Uterus (tissue), 4 donors: ENCODE measurements around the gene SCFD2. TPM values are rescaled to one million over a fixed set of nuclear protein-coding genes. Genes with fewer than 3 reads are reported as not detected.

ENCODE experiments used
- DNase-seq, 2 donors: peaks; one replicate each; pipeline ENCODE4 v3.0.0-alpha.2; 2019 to 2020
- H3K27ac ChIP-seq, 2 donors: fragments of 200-600 bp; sonication (generic); 1 replicate in 1 of 2; 2 replicates in 1 of 2; pipeline ENCODE4 v1.5.1; 2016 to 2018
- H3K27me3 ChIP-seq, 2 donors: fragments of 200-600 bp; sonication (generic); one replicate each; pipeline ENCODE4 v1.5.1; 2018 to 2019; ENCODE audit warnings: control low read depth in 1 of 2
- H3K36me3 ChIP-seq, 2 donors: fragments of 200-600 bp; sonication (generic); one replicate each; pipeline ENCODE4 v1.5.1; 2019; ENCODE audit warnings: control low read depth in 1 of 2
- H3K4me1 ChIP-seq, 2 donors: fragments of 200-600 bp; sonication (generic); one replicate each; pipeline ENCODE4 v1.5.1; 2018 to 2019; ENCODE audit warnings: control low read depth in 1 of 2
- H3K4me3 ChIP-seq, 2 donors: fragments of 200-600 bp; sonication (generic); 1 replicate in 1 of 2; 2 replicates in 1 of 2; pipeline ENCODE4 v1.5.1; 2018 to 2019; ENCODE audit warnings: mild to moderate bottlenecking in 1 of 2
- H3K9me3 ChIP-seq, 2 donors: fragments of 200-600 bp; sonication (generic); one replicate each; pipeline ENCODE4 v1.5.1; 2019; ENCODE audit warnings: control low read depth in 1 of 2
- POLR2A ChIP-seq, 2 donors: fragments of 450-650 bp; IDR thresholded peaks; one replicate each; pipeline ENCODE4 v1.6.1; 2016; ENCODE audit warnings: antibody characterized with exemption in 2 of 2, mild to moderate bottlenecking in 1 of 2, moderate library complexity in 1 of 2
- intact Hi-C: fragments of 100-400 bp; cut with DNase I; formaldehyde crosslinking; loops from one replicate; pipeline ENCODE4 v1.15.1; 2023; ENCODE audit warnings: low total_unique reads
- total RNA-seq, 4 donors: library from RNA; depleted of rRNA in 3 of 4; stranded (reverse); fragments of >200 nt in 3 of 4; gene quantifications; one replicate each; pipeline versions ENCODE4 v1.1.0 to v1.2.4, GENCODE V29; 2014 to 2023
- TF ChIP-seq, protein P1 (sequence below), 4 experiments: fragments of 200-600 bp in 2 of 4; fragments of 450-650 bp in 2 of 4; sonication (generic) in 2 of 4; IDR thresholded peaks; one replicate each; pipeline ENCODE4 v1.5.1; 2016 to 2019; ENCODE audit warnings: antibody characterized with exemption in 4 of 4, mild to moderate bottlenecking in 2 of 4, moderate library complexity in 1 of 4
- donor health status: DM: yes; HTN: yes; CAD: no.

Gene SCFD2
- total RNA-seq, 4 donors from 2014 or later = 19.6 to 36.2 (median 24.5) TPM

DNA sequence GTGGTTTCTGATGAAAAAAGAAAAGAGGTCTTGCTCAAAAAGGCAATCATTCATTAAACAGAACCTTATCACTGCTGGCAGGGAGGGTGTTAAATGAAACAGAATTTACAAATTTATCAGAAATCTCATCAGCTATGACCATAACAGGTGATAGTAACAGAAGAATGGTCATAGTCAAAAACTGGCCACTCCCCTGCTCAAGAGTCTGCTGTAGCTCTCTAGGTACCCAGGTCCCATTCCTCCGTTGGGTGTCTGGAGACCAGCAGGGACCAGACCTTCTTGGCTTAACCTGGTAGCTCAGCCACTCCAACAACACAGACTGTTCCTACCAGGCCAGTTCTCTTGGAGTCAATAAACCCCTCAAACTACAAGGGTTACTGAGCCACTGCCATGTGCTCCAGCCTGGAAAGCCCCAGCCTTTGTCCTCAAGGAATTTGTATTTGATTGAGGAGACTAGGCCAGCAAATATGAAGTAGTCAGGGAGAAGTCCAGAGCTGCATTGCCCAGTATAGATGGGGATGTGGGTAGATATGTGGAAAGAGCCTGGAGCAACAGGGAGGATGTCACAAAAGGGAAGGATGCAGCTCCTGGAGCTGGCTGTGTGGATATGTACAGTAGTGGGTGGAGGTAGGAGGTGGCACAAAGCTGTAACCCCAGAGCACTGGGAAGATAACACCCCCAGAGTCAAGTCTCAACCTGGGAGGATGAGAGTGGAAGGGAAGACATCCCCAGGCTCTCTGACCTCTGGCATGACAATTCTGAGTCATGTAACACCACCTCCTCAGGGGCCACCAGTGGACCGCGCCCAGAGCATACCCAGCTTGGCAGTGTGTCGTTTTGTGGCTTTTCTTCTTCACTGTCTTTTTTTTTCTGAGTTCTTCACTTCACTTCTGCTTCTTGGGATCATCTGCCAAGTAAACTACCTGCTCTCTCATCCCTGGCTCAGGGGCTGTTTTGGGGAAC, 481.9 kb downstream of the SCFD2 start:
- no peak for TF ChIP-seq POLR2A (IDR thresholded peaks at IDR 0.05)
- no peaks in the 10 kb centered on the region for H3K9me3 ChIP-seq
- intact Hi-C loops = no loop called here

DNA sequence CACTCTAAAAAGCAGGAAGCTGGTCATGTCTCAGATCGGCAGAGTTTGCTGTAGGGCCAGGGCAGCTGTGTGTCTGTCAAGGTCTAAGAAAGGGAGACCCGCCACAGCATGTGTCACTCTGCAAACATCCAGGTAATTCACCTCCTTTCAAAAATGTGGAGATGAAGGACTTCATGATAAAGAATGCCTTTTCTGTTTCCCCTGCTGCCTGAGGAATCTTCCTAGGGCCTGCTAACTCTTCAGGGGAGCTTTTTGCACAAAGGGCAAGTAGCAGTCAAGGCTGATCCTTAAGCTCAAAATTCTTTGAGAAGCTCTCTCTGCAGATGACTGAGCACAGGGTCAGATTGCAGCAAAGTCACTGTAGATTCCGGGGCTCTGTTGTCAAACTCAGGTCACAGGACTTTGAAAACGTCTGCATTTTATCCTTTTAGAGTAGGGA, 482.7 kb downstream of the SCFD2 start:
- no peaks in the 10 kb centered on the region for H3K36me3 ChIP-seq
- no peak overlapping the region for H3K4me3 ChIP-seq
- DNase-seq = no peak
- H3K9me3 ChIP-seq = no peaks in the 10 kb centered on the region
- H3K27me3 ChIP-seq = no peaks in the 10 kb centered on the region
- TF ChIP-seq, protein P1, sequence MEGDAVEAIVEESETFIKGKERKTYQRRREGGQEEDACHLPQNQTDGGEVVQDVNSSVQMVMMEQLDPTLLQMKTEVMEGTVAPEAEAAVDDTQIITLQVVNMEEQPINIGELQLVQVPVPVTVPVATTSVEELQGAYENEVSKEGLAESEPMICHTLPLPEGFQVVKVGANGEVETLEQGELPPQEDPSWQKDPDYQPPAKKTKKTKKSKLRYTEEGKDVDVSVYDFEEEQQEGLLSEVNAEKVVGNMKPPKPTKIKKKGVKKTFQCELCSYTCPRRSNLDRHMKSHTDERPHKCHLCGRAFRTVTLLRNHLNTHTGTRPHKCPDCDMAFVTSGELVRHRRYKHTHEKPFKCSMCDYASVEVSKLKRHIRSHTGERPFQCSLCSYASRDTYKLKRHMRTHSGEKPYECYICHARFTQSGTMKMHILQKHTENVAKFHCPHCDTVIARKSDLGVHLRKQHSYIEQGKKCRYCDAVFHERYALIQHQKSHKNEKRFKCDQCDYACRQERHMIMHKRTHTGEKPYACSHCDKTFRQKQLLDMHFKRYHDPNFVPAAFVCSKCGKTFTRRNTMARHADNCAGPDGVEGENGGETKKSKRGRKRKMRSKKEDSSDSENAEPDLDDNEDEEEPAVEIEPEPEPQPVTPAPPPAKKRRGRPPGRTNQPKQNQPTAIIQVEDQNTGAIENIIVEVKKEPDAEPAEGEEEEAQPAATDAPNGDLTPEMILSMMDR (IDR thresholded peaks at IDR 0.05) = no peak
- no peak for TF ChIP-seq POLR2A (IDR thresholded peaks at IDR 0.05)
- H3K4me1 ChIP-seq = no peaks in the 10 kb centered on the region
- no peak overlapping the region for H3K27ac ChIP-seq
- intact Hi-C loops = no loop called here

More for the DNA sequence above, 481.9 kb downstream of the SCFD2 start:
- Histone ChIP-seq H3K27ac (no peak overlapping the region), H3K27me3 (no peaks in the 10 kb centered on the region), H3K4me3 (no peak overlapping the region), H3K36me3 (no peaks in the 10 kb centered on the region), H3K4me1 (no peaks in the 10 kb centered on the region)
- no peak for DNase-seq

DNA sequence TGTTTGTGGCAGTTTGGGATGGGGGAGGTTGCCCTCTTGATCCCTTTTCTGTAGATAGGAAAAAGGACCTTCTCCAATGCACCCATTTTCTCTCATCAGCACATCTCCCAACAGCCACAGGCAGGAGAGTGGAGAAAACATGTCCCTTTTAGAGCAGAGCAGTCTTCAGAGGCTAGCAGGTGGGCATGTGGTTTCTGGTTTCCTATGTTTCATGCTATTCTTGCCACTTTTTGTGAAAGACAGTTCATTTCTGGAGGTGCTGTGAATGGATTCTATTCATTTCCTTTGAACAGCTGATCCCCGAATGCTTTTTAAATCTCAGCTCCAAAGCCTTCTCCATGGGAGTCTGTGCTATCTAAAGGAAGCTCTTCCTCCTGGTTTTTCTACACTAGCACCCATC, 484.9 kb downstream of the SCFD2 start:
- no peak for DNase-seq
- no peaks in the 10 kb centered on the region for H3K36me3 ChIP-seq
- H3K4me3 ChIP-seq = no peak overlapping the region
- intact Hi-C loops = no loop called here
- TF ChIP-seq, protein P1 (IDR thresholded peaks at IDR 0.05) = no peak
- no peak for TF ChIP-seq POLR2A (IDR thresholded peaks at IDR 0.05)
- H3K4me1 ChIP-seq = no peaks in the 10 kb centered on the region
- no peaks in the 10 kb centered on the region for H3K27me3 ChIP-seq
- H3K27ac ChIP-seq = no peak overlapping the region
- no peaks in the 10 kb centered on the region for H3K9me3 ChIP-seq

DNA sequence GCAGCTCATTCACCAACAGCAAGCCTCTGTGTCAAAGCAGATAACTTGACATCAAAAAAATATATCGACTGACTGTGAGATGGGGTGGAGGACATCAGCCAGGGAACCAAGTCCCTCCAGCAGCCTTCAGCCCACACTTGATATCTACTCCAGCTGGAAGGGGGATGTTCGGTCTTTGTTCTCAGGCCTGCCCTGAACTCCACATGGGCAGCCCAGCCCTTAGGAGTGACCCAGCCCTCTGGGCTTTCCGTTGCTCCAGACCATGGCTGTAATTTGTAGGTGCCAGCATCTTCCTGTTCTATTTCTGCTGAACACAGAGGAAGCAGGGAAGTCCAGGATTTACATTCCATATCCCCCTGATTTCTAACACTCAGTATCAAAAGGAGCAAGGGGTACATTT, 486.4 kb downstream of the SCFD2 start:
- TF ChIP-seq, protein P1 (IDR thresholded peaks at IDR 0.05) = no peak
- no peak for TF ChIP-seq POLR2A (IDR thresholded peaks at IDR 0.05)
- intact Hi-C loops = no loop called here
- Histone ChIP-seq H3K27ac (no peak overlapping the region), H3K36me3 (no peaks in the 10 kb centered on the region), H3K4me3 (no peak overlapping the region), H3K4me1 (no peaks in the 10 kb centered on the region), H3K9me3 (no peaks in the 10 kb centered on the region), H3K27me3 (no peaks in the 10 kb centered on the region)
- DNase-seq = no peak

DNA sequence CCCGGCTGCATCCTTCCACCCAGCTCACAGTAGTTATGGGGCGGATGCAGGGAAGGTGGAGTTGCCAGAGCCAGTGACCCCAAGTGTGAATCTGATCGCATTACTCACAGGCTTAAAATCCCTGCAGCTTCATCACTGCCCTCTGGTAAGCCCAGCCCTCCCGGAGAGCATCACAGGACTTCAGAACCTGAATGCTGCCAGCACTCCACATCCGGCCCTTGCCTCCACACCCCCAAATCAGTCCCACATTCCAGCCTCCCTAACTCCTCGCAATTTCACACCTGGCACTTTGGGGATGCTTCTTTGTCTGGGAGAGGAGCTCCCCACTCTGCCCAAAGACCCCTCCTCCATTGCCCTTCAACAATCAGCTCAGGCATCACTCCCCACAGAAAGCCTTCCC, 488.2 kb downstream of the SCFD2 start:
- no peak overlapping the region for H3K4me3 ChIP-seq
- H3K4me1 ChIP-seq = no peaks in the 10 kb centered on the region
- intact Hi-C loops = no loop called here
- H3K36me3 ChIP-seq = no peaks in the 10 kb centered on the region
- no peaks in the 10 kb centered on the region for H3K27me3 ChIP-seq
- H3K9me3 ChIP-seq = no peaks in the 10 kb centered on the region
- TF ChIP-seq, protein P1 (IDR thresholded peaks at IDR 0.05) = no peak
- no peak for TF ChIP-seq POLR2A (IDR thresholded peaks at IDR 0.05)
- no peak overlapping the region for H3K27ac ChIP-seq
- no peak for DNase-seq
